ENCODE data around the gene LINC00237.

LINC00237 gene

DNA sequence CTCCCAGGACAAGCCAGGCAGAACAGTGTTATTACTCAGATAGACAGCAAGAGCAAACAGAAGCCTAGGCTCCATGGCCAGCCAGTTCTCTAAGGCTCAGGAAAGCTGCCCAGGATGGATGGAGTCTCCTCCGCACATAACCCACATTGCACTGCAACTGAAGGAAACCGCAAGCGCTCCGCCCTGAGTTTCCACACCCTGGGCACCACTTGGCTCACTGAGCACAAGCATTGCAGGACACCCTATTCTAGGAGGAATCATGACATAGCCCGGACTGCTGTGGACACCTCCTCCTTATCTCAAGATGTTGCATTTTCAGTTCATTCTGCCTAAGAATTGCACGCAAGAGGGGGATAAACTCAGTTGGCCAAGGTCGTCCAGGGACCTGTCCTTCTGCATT is 42.9 kb downstream of the LINC00237 start:
- Histone ChIP-seq H3K36me3 (ENCODE audit: control insufficient read depth, insufficient read depth, low read length, severe bottlenecking) (no peaks in the 10 kb centered on the region), H3K9me3 (ENCODE audit: control insufficient read depth, low read length) (peaks cover 15% of the 10 kb centered on the region), H3K27me3 (replicated peaks; ENCODE audit: control insufficient read depth, insufficient read depth, low read length) (no peaks in the 10 kb centered on the region), H3K9ac (ENCODE audit: low read length) (no peak overlapping the region), H3K4me1 (ENCODE audit: control insufficient read depth, insufficient read depth, low read length) (no peaks in the 10 kb centered on the region), H3K4me3 (ENCODE audit: low read length) (no peak overlapping the region)
- no peak for DNase-seq (ENCODE audit: low read depth)

DNA sequence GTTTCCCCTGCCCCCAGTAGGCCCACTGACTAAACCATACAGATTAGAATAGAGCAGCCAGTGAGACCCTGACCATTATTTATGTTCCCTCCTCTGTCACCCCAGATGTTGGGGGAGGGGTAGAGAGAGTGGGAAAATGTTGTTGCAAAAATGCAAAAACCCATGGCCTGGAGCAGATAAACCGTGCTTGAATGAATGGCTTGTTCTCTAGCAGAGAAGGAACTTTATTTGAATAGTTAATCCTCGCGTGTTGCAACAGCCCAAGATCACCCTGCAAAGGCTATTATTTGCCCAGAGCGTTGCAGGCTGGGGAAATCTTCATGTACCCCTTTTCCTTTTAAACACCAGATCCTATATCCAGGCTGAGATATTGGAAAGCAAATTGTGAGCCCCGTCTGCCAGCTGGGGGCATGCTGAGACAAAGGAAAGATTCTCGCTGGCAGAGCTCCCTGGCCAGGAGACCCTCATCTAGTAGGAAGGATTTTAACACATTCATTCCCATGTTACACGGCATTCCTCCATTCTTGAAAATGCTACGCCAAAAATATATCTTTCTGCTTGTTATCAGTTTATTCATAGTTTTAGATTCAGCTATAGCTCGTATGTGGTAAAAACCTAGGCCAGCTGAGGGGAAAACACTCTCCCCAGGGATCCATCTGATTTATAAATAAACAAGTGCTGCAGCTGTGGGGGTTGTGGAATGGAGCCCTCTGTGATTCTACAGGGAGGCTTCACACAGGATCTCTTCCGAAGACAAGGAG is 53.0 kb downstream of the LINC00237 start:
- no peak overlapping the region for H3K4me3 ChIP-seq (ENCODE audit: low read length)
- no peaks in the 10 kb centered on the region for H3K4me1 ChIP-seq (ENCODE audit: control insufficient read depth, insufficient read depth, low read length)
- no peak for DNase-seq (ENCODE audit: low read depth)
- H3K36me3 ChIP-seq (ENCODE audit: control insufficient read depth, insufficient read depth, low read length, severe bottlenecking): no peaks in the 10 kb centered on the region
- H3K27me3 ChIP-seq (replicated peaks; ENCODE audit: control insufficient read depth, insufficient read depth, low read length): peaks cover 4% of the 10 kb centered on the region
- H3K9me3 ChIP-seq (ENCODE audit: control insufficient read depth, low read length): no peaks in the 10 kb centered on the region
- H3K9ac ChIP-seq (ENCODE audit: low read length): no peak overlapping the region

DNA sequence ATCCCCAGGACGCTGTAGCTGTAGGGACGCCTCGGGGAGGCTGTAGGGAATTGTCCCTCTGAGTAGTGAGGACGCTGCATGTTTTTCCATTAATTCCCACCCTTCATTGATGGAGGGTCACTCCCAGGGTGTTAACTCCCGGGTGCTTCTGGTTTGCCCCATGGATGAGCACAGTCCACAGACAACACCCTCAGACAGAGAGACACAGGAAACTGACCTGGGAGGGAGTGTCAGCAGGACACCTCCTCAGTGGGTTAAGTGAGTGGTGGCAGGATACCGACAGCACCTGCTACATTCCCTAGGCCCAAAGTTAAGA is 53.5 kb downstream of the LINC00237 start:
- peaks cover 4% of the 10 kb centered on the region for H3K27me3 ChIP-seq (replicated peaks; ENCODE audit: control insufficient read depth, insufficient read depth, low read length)
- H3K36me3 ChIP-seq (ENCODE audit: control insufficient read depth, insufficient read depth, low read length, severe bottlenecking): no peaks in the 10 kb centered on the region
- H3K4me1 ChIP-seq (ENCODE audit: control insufficient read depth, insufficient read depth, low read length): no peaks in the 10 kb centered on the region
- H3K9ac ChIP-seq (ENCODE audit: low read length): no peak overlapping the region
- no peaks in the 10 kb centered on the region for H3K9me3 ChIP-seq (ENCODE audit: control insufficient read depth, low read length)
- DNase-seq (ENCODE audit: low read depth): no peak
- no peak overlapping the region for H3K4me3 ChIP-seq (ENCODE audit: low read length)

DNA sequence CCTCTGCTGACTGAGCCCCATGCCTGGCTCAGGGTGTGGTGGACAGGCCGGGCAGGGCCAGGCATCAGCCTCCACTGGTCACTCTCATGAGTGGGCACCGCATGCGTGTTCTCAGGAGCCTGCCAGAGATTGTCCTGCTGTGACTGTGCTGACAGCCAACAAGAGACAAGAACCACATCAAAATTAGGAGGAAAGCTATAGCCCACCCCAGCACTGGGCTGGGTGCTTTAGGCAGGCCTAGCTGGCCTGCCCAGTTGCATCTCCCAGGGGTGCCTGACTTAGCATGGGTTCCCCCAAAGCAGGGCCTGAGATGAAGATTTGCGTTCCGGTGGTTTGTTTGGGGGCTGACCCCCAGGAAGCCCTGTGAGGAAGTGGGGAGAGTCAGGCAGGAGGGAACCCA is 53.9 kb downstream of the LINC00237 start:
- Histone ChIP-seq H3K9me3 (ENCODE audit: control insufficient read depth, low read length) (no peaks in the 10 kb centered on the region), H3K4me1 (ENCODE audit: control insufficient read depth, insufficient read depth, low read length) (no peaks in the 10 kb centered on the region), H3K9ac (ENCODE audit: low read length) (no peak overlapping the region), H3K36me3 (ENCODE audit: control insufficient read depth, insufficient read depth, low read length, severe bottlenecking) (no peaks in the 10 kb centered on the region), H3K4me3 (ENCODE audit: low read length) (no peak overlapping the region), H3K27me3 (replicated peaks; ENCODE audit: control insufficient read depth, insufficient read depth, low read length) (peaks cover 4% of the 10 kb centered on the region)
- DNase-seq (ENCODE audit: low read depth): no peak

DNA sequence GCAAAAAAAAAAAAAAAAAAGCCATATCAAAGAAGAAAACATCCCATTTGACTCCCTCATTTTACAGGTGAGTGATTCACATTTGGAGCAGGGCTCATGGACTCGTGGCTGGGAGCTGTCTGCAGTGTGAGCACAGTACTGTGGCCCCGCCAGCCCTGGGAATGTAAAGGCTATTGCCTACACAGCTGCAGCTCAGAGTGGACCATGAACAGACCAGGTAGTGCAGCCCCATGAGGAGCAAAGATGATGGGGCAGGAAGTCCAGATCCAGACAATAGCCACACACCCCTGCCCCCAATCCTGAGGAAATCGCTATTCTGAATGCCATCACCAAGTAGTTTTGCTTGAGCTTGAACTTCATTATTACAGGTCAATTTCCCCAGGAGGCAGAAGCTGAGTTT is 55.4 kb downstream of the LINC00237 start:
- no peaks in the 10 kb centered on the region for H3K9me3 ChIP-seq (ENCODE audit: control insufficient read depth, low read length)
- H3K27me3 ChIP-seq (replicated peaks; ENCODE audit: control insufficient read depth, insufficient read depth, low read length): peaks cover 16% of the 10 kb centered on the region
- no peaks in the 10 kb centered on the region for H3K36me3 ChIP-seq (ENCODE audit: control insufficient read depth, insufficient read depth, low read length, severe bottlenecking)
- no peak overlapping the region for H3K9ac ChIP-seq (ENCODE audit: low read length)
- DNase-seq (ENCODE audit: low read depth): no peak
- H3K4me1 ChIP-seq (ENCODE audit: control insufficient read depth, insufficient read depth, low read length): no peaks in the 10 kb centered on the region
- H3K4me3 ChIP-seq (ENCODE audit: low read length): no peak overlapping the region

DNA sequence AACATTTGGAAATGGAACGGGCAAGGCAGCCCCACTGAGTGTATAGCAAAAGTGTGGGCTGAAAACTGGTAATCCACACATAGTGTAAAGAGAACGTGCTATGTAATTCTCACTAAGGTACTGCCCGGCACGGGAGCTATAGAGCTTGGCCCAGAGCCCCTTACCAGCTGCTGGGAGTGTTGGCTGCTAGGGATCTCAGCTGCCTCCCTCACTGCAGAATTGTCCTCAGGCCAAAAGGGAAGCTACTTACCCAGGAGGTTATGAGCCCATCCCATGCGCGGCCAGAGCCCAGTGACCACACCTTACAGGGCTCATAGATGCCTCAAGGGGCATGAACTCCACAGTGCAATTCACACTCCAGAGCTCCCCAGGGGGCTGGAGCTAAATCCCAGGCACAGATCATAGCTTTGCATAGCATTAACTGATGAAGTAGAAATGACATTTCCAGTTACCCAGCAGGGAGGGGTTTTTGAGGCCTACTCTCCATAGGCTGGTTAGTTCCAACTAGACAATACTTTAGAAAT is 56.8 kb downstream of the LINC00237 start:
- no peak overlapping the region for H3K9ac ChIP-seq (ENCODE audit: low read length)
- no peak for DNase-seq (ENCODE audit: low read depth)
- no peaks in the 10 kb centered on the region for H3K4me1 ChIP-seq (ENCODE audit: control insufficient read depth, insufficient read depth, low read length)
- H3K9me3 ChIP-seq (ENCODE audit: control insufficient read depth, low read length): no peaks in the 10 kb centered on the region
- peaks cover 17% of the 10 kb centered on the region for H3K27me3 ChIP-seq (replicated peaks; ENCODE audit: control insufficient read depth, insufficient read depth, low read length)
- H3K36me3 ChIP-seq (ENCODE audit: control insufficient read depth, insufficient read depth, low read length, severe bottlenecking): no peaks in the 10 kb centered on the region
- no peak overlapping the region for H3K4me3 ChIP-seq (ENCODE audit: low read length)

- H3K4me3 ChIP-seq (ENCODE audit: low read length): no peak overlapping the region
- no peaks in the 10 kb centered on the region for H3K4me1 ChIP-seq (ENCODE audit: control insufficient read depth, insufficient read depth, low read length)
- DNase-seq (ENCODE audit: low read depth): no peak
- no peak overlapping the region for H3K9ac ChIP-seq (ENCODE audit: low read length)
- peaks cover 17% of the 10 kb centered on the region for H3K27me3 ChIP-seq (replicated peaks; ENCODE audit: control insufficient read depth, insufficient read depth, low read length)
- no peaks in the 10 kb centered on the region for H3K36me3 ChIP-seq (ENCODE audit: control insufficient read depth, insufficient read depth, low read length, severe bottlenecking)
- no peaks in the 10 kb centered on the region for H3K9me3 ChIP-seq (ENCODE audit: control insufficient read depth, low read length)
Measured at GRCh38 chr20:21048841-21049273, 57.3 kb downstream of the LINC00237 start.

DNA sequence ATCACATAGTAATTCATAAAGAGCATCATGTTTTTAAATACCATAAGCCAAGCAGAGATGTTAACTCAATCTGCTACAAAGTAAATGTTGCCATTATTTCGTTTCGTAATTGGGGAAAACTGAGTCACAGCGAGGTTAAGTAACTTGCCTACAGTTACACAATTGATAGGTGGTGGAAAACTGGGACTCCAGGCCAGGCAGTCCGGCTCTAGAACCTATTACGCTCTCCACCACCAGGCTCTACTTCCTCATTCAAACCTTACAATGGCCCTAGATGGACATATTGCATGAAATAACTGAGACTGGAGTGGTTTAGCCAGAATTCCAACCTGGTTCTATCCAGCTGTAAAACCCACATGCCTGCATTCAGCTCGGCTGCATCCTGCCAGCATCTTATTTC is 58.2 kb downstream of the LINC00237 start:
- Histone ChIP-seq H3K9ac (ENCODE audit: low read length) (no peak overlapping the region), H3K4me1 (ENCODE audit: control insufficient read depth, insufficient read depth, low read length) (no peaks in the 10 kb centered on the region), H3K36me3 (ENCODE audit: control insufficient read depth, insufficient read depth, low read length, severe bottlenecking) (no peaks in the 10 kb centered on the region), H3K9me3 (ENCODE audit: control insufficient read depth, low read length) (no peaks in the 10 kb centered on the region), H3K27me3 (replicated peaks; ENCODE audit: control insufficient read depth, insufficient read depth, low read length) (peaks cover 17% of the 10 kb centered on the region), H3K4me3 (ENCODE audit: low read length) (no peak overlapping the region)
- DNase-seq (ENCODE audit: low read depth): no peak

- no peaks in the 10 kb centered on the region for H3K4me1 ChIP-seq (ENCODE audit: control insufficient read depth, insufficient read depth, low read length)
- H3K9ac ChIP-seq (ENCODE audit: low read length): no peak overlapping the region
- H3K9me3 ChIP-seq (ENCODE audit: control insufficient read depth, low read length): no peaks in the 10 kb centered on the region
- H3K27me3 ChIP-seq (replicated peaks; ENCODE audit: control insufficient read depth, insufficient read depth, low read length): peaks cover 17% of the 10 kb centered on the region
- no peak for DNase-seq (ENCODE audit: low read depth)
- H3K36me3 ChIP-seq (ENCODE audit: control insufficient read depth, insufficient read depth, low read length, severe bottlenecking): no peaks in the 10 kb centered on the region
- H3K4me3 ChIP-seq (ENCODE audit: low read length): no peak overlapping the region
Measured at GRCh38 chr20:21046413-21047070, 59.6 kb downstream of the LINC00237 start.

All from adipocyte (in vitro differentiated cells).